Testis (tissue), 2 donors: ENCODE results near the gene PRF1.

ENCODE experiments used
- CTCF ChIP-seq, 3 experiments: fragments of 450-650 bp in 2 of 3; fragments of 200-600 bp in 1 of 3; sonication (generic) in 1 of 3; IDR thresholded peaks; one replicate each; pipeline ENCODE4 v1.5.1; 2016 to 2019; ENCODE audit warnings: antibody characterized with exemption in 3 of 3, mild to moderate bottlenecking in 2 of 3, moderate library complexity in 1 of 3
- POLR2A ChIP-seq: fragments of 450-650 bp; IDR thresholded peaks from one replicate; pipeline ENCODE4 v1.6.1; 2017; ENCODE audit warnings: antibody characterized with exemption, mild to moderate bottlenecking, moderate library complexity

GRCh38 chr10:70648427-70648826 is 45.9 kb upstream of the PRF1 start:
- TF ChIP-seq CTCF (IDR thresholded peaks at IDR 0.05), result no peak
- no peak for TF ChIP-seq POLR2A
